Measurements from ENCODE around the gene CD302. TPM values are rescaled to one million over a fixed set of nuclear protein-coding genes. Genes with fewer than 3 reads are reported as not detected.
"Not testable (repeated sequence)": the region's sequence is repeated elsewhere in the genome, so short reads cannot be mapped to it uniquely, and the experiment has no call there.

The CD302 gene
- total RNA-seq, 4 donors from 2014 or later = 6.7 to 10.3 (median 7.7) TPM

DNA sequence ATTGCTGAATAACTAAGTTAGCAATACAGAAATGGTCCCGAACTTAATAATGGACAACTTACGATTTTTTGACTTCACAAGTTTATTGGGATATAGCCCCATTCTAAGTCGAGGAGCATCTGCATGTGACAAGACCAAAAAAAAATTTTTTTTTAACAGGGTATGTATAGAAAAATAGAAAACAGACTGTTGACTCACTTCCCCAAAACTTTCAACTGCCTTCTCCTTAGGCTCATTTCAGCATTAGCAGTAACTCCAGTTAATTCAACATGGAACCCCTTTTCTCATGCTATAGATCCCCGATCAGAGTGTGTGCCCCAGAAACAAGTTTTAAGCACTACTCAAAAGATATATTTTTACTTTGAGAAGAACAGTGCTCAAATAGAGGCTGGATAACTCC, 5.4 kb downstream of the CD302 start:
- ATAC-seq (no peak), DNase-seq (no peak)
- in situ Hi-C loops (cut with MboI; ENCODE audit: low sequenced_read_pairs in 4 of 4) (no loop called here), intact Hi-C loops (cut with DNase I; ENCODE audit: low total_unique reads) (no loop called here)
- Histone ChIP-seq H3K4me1 (peaks cover 0 to 7% of the 10 kb centered on the region in 2 donors), H3K4me3 (no peak overlapping the region), H3K27ac (no peak overlapping the region), H3K36me3 (no peaks in the 10 kb centered on the region), H3K27me3 (peaks cover 0 to 4% (median 0%) of the 10 kb centered on the region in 3 donors), H3K9me3 (no peaks in the 10 kb centered on the region)
- TF ChIP-seq POLR2A (IDR thresholded peaks at IDR 0.05) = no peak
- TF ChIP-seq, protein P1, sequence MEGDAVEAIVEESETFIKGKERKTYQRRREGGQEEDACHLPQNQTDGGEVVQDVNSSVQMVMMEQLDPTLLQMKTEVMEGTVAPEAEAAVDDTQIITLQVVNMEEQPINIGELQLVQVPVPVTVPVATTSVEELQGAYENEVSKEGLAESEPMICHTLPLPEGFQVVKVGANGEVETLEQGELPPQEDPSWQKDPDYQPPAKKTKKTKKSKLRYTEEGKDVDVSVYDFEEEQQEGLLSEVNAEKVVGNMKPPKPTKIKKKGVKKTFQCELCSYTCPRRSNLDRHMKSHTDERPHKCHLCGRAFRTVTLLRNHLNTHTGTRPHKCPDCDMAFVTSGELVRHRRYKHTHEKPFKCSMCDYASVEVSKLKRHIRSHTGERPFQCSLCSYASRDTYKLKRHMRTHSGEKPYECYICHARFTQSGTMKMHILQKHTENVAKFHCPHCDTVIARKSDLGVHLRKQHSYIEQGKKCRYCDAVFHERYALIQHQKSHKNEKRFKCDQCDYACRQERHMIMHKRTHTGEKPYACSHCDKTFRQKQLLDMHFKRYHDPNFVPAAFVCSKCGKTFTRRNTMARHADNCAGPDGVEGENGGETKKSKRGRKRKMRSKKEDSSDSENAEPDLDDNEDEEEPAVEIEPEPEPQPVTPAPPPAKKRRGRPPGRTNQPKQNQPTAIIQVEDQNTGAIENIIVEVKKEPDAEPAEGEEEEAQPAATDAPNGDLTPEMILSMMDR (IDR thresholded peaks at IDR 0.05 in 4 of 5, conservative IDR thresholded peaks at IDR 0.05 in 1 of 5) = no peak

DNA sequence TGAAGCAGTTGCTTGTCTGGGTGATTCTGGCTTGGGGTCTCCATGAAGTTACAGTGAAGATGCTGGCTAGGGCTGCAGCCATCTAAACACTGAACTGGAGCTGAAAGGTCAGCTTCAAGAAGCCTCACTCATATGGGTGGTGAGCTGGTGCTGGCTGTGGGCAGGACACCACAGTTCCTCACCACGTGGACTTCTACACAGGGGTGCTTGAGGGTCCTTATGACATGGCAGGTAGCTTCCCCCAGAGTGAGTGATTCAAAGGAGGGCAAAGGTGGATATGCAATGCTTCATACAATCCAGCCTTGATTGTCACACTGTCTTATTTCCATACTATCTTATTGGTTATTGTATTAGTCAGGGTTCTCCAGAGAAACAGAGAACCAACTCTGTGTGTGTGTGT, 6.0 kb downstream of the CD302 start:
- ATAC-seq = no peak
- in situ Hi-C loops (cut with MboI; ENCODE audit: low sequenced_read_pairs in 4 of 4) (no loop called here), intact Hi-C loops (cut with DNase I; ENCODE audit: low total_unique reads) (no loop called here)
- Histone ChIP-seq H3K36me3 (no peaks in the 10 kb centered on the region), H3K27ac (no peak overlapping the region), H3K9me3 (no peaks in the 10 kb centered on the region), H3K4me3 (no peak overlapping the region), H3K27me3 (no peaks in the 10 kb centered on the region), H3K4me1 (peaks cover 0 to 1% of the 10 kb centered on the region in 2 donors)
- DNase-seq = no peak
- TF ChIP-seq, protein P1 (IDR thresholded peaks at IDR 0.05 in 4 of 5, conservative IDR thresholded peaks at IDR 0.05 in 1 of 5) = no peak
- TF ChIP-seq POLR2A (IDR thresholded peaks at IDR 0.05) = no peak

DNA sequence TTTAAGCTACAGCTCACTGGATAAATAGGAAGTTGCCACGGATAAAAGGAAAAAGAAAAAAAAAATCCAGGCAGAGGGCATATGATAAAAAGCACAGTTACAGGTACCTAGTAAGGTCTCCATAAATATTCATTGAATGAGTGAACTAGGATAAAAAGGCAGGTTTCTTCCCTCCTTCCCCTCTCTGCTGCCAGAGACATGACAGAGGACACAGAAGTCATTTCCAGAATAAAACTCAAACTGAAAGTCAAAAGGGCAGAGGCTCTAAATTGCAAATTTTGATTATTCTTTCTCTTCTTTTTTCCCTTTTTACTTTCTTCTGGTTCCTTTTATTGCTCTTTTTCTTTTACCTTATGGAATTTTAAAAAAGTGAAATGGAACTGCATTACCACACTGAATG, 7.7 kb downstream of the CD302 start:
- DNase-seq = no peak
- intact Hi-C loops (cut with DNase I; ENCODE audit: low total_unique reads) (no loop called here), in situ Hi-C loops (cut with MboI; ENCODE audit: low sequenced_read_pairs in 4 of 4) (no loop called here)
- H3K27ac ChIP-seq = no peak overlapping the region
- no peak for TF ChIP-seq POLR2A (IDR thresholded peaks at IDR 0.05)
- TF ChIP-seq, protein P1 (IDR thresholded peaks at IDR 0.05 in 4 of 5, conservative IDR thresholded peaks at IDR 0.05 in 1 of 5) = no peak
- ATAC-seq = no peak
- H3K27me3 ChIP-seq = no peaks in the 10 kb centered on the region
- no peaks in the 10 kb centered on the region for H3K36me3 ChIP-seq
- no peaks in the 10 kb centered on the region for H3K4me1 ChIP-seq
- H3K4me3 ChIP-seq = no peak overlapping the region
- H3K9me3 ChIP-seq = no peaks in the 10 kb centered on the region

- no peaks in the 10 kb centered on the region for H3K9me3 ChIP-seq
- in situ Hi-C loops (cut with MboI; ENCODE audit: low sequenced_read_pairs in 4 of 4) (no loop called here), intact Hi-C loops (cut with DNase I; ENCODE audit: low total_unique reads) (no loop called here)
- no peak for ATAC-seq
- DNase-seq = no peak
- H3K36me3 ChIP-seq = no peaks in the 10 kb centered on the region
- H3K4me1 ChIP-seq = no peaks in the 10 kb centered on the region
- TF ChIP-seq POLR2A (IDR thresholded peaks at IDR 0.05) = no peak
- TF ChIP-seq, protein P1 (IDR thresholded peaks at IDR 0.05 in 4 of 5, conservative IDR thresholded peaks at IDR 0.05 in 1 of 5) = no peak
- no peak overlapping the region for H3K4me3 ChIP-seq
- H3K27ac ChIP-seq = no peak overlapping the region
- H3K27me3 ChIP-seq = no peaks in the 10 kb centered on the region
These were observed 9.8 kb downstream of the CD302 start for GRCh38 chr2:159788253-159788652.

- H3K4me3 ChIP-seq; H3K27me3 ChIP-seq; ATAC-seq; H3K9me3 ChIP-seq; H3K27ac ChIP-seq; in situ Hi-C loops (cut with MboI; ENCODE audit: low sequenced_read_pairs in 4 of 4); intact Hi-C loops (cut with DNase I; ENCODE audit: low total_unique reads); H3K36me3 ChIP-seq; H3K4me1 ChIP-seq; DNase-seq: not testable (repeated sequence)
These were observed 10.4 kb downstream of the CD302 start for GRCh38 chr2:159787647-159788046.
